Stimulated activated CD4-positive, alpha-beta T cell treated with anti-CD3 and anti-CD28 coated beads, TNF-alpha, amount 100 ng/mL, for 24 hours (primary cell): ENCODE data around the gene COG5.
"Not testable (repeated sequence)": the region's sequence is repeated elsewhere in the genome, so short reads cannot be mapped to it uniquely, and the experiment has no call there.

ENCODE experiments used
- DNase-seq, 3 experiments: peaks; one replicate each; pipeline ENCODE4 v3.0.0-alpha.2; 2020; ENCODE audit warnings: low read depth in 3 of 3

The COG5 gene

GRCh38 chr7:107224374-107225223, 339.1 kb downstream of the COG5 start:
- DNase-seq: no peak

- not testable (repeated sequence) for DNase-seq
Observed at GRCh38 chr7:107220806-107221205, 342.9 kb downstream of the COG5 start.

- no peak for DNase-seq
Observed at GRCh38 chr7:107220356-107220755, 343.4 kb downstream of the COG5 start.

GRCh38 chr7:107219563-107220244, 344.0 kb downstream of the COG5 start:
- no peak for DNase-seq

GRCh38 chr7:107213945-107214344, 349.8 kb downstream of the COG5 start:
- DNase-seq: no peak

GRCh38 chr7:107213193-107213788, 350.4 kb downstream of the COG5 start:
- no peak for DNase-seq

- DNase-seq: no peak
Observed at GRCh38 chr7:107212725-107213124, 351.0 kb downstream of the COG5 start.

GRCh38 chr7:107210400-107210799, 353.3 kb downstream of the COG5 start:
- DNase-seq: no peak

- no peak for DNase-seq
Observed at GRCh38 chr7:107209565-107209964, 354.2 kb downstream of the COG5 start.

- no peak for DNase-seq
Observed at GRCh38 chr7:107208563-107208962, 355.2 kb downstream of the COG5 start.

- no peak for DNase-seq
Observed at GRCh38 chr7:107208024-107208521, 355.6 kb downstream of the COG5 start.

- DNase-seq: no peak
Observed at GRCh38 chr7:107207459-107207858, 356.3 kb downstream of the COG5 start.

GRCh38 chr7:107206706-107207105, 357.0 kb downstream of the COG5 start:
- DNase-seq: no peak

GRCh38 chr7:107206136-107206535, 357.6 kb downstream of the COG5 start:
- no peak for DNase-seq

GRCh38 chr7:107203607-107204006, 360.1 kb downstream of the COG5 start:
- DNase-seq: no peak

GRCh38 chr7:107201795-107202450, 361.8 kb downstream of the COG5 start:
- DNase-seq: peak in 2 of 3 experiments; percentile 3 to 7

GRCh38 chr7:107196834-107197610, 366.7 kb downstream of the COG5 start:
- no peak for DNase-seq

- no peak for DNase-seq
Observed at GRCh38 chr7:107194052-107194451, 369.7 kb downstream of the COG5 start.

GRCh38 chr7:107190090-107190489, 373.6 kb downstream of the COG5 start:
- DNase-seq: no peak

- no peak for DNase-seq
Observed at GRCh38 chr7:107187774-107188173, 375.9 kb downstream of the COG5 start.

- no peak for DNase-seq
Observed at GRCh38 chr7:107186240-107186639, 377.5 kb downstream of the COG5 start.
